Measurements from ENCODE around the gene SPOUT1. TPM values are rescaled to one million over a fixed set of nuclear protein-coding genes. Genes with fewer than 3 reads are reported as not detected.

The SPOUT1 gene
- total RNA-seq, 1 donor from 2014 or later = 48.6 TPM

- Histone ChIP-seq H3K4me1 (peaks cover 14% of the 10 kb centered on the region), H3K9me3 (no peaks in the 10 kb centered on the region), H3K36me3 (peaks cover 0 to 48% of the 10 kb centered on the region in 2 donors), H3K4me3 (no peak overlapping the region), H3K27me3 (no peaks in the 10 kb centered on the region), H3K27ac (no peak overlapping the region)
- TF ChIP-seq POLR2AphosphoS5 (IDR thresholded peaks at IDR 0.05; ENCODE audit: insufficient read depth in 1 of 2, low read depth in 1 of 2) = no peak
- no peak for TF ChIP-seq CTCF (IDR thresholded peaks at IDR 0.05)
- TF ChIP-seq POLR2A (IDR thresholded peaks at IDR 0.05) = no peak
- intact Hi-C loops (cut with DNase I) = no loop called here
- no peak for DNase-seq (ENCODE audit: extremely low spot score in 2 of 2)
These were observed 7.8 kb downstream of the SPOUT1 start for GRCh38 chr9:128821584-128822406.

GRCh38 chr9:128820665-128821583 lies 8.7 kb downstream of the SPOUT1 start:
- DNase-seq (ENCODE audit: extremely low spot score in 2 of 2) = peak in 1 of 2 donors; percentile 94
- intact Hi-C loops (cut with DNase I) = no loop called here
- Histone ChIP-seq H3K4me1 (peaks cover 14% of the 10 kb centered on the region), H3K9me3 (no peaks in the 10 kb centered on the region), H3K4me3 (no peak overlapping the region), H3K36me3 (peaks cover 0 to 40% of the 10 kb centered on the region in 2 donors), H3K27ac (no peak overlapping the region), H3K27me3 (no peaks in the 10 kb centered on the region)
- TF ChIP-seq POLR2A (IDR thresholded peaks at IDR 0.05) (no peak), CTCF (IDR thresholded peaks at IDR 0.05) (no peak), POLR2AphosphoS5 (IDR thresholded peaks at IDR 0.05; ENCODE audit: insufficient read depth in 1 of 2, low read depth in 1 of 2) (no peak)

- no peaks in the 10 kb centered on the region for H3K9me3 ChIP-seq
- DNase-seq (ENCODE audit: extremely low spot score in 2 of 2) = peak in 1 of 2 donors; percentile 91
- H3K4me1 ChIP-seq = peaks cover 14% of the 10 kb centered on the region
- H3K36me3 ChIP-seq = peaks cover 0 to 33% of the 10 kb centered on the region in 2 donors
- intact Hi-C loops (cut with DNase I) = no loop called here
- H3K4me3 ChIP-seq = peak overlapping the region in 1 of 2 donors; percentile 64
- no peak overlapping the region for H3K27ac ChIP-seq
- TF ChIP-seq CTCF (IDR thresholded peaks at IDR 0.05) = no peak
- no peak for TF ChIP-seq POLR2A (IDR thresholded peaks at IDR 0.05)
- TF ChIP-seq POLR2AphosphoS5 (IDR thresholded peaks at IDR 0.05; ENCODE audit: insufficient read depth in 1 of 2, low read depth in 1 of 2) = no peak
- H3K27me3 ChIP-seq = no peaks in the 10 kb centered on the region
These were observed 9.6 kb downstream of the SPOUT1 start for GRCh38 chr9:128819716-128820664.

- Histone ChIP-seq H3K27ac (peak overlapping the region; percentile 35), H3K9me3 (no peaks in the 10 kb centered on the region), H3K27me3 (no peaks in the 10 kb centered on the region), H3K4me3 (peak overlapping the region; percentile 59 to 64), H3K36me3 (peaks cover 0 to 27% of the 10 kb centered on the region in 2 donors), H3K4me1 (peaks cover 14% of the 10 kb centered on the region)
- no peak for DNase-seq (ENCODE audit: extremely low spot score in 2 of 2)
- no peak for TF ChIP-seq CTCF (IDR thresholded peaks at IDR 0.05)
- intact Hi-C loops (cut with DNase I) = no loop called here
These were observed 10.5 kb downstream of the SPOUT1 start for GRCh38 chr9:128818839-128819715.
